Testis (tissue), 2 donors: ENCODE measurements around the gene ZBTB20.

Source experiments
- POLR2A ChIP-seq: fragments of 450-650 bp; IDR thresholded peaks from one replicate; pipeline ENCODE4 v1.6.1; 2017; ENCODE audit warnings: antibody characterized with exemption, mild to moderate bottlenecking, moderate library complexity
- TF ChIP-seq, protein P1 (sequence below), 3 experiments: fragments of 450-650 bp in 2 of 3; fragments of 200-600 bp in 1 of 3; sonication (generic) in 1 of 3; IDR thresholded peaks; one replicate each; pipeline ENCODE4 v1.5.1; 2016 to 2019; ENCODE audit warnings: antibody characterized with exemption in 3 of 3, mild to moderate bottlenecking in 2 of 3, moderate library complexity in 1 of 3

DNA sequence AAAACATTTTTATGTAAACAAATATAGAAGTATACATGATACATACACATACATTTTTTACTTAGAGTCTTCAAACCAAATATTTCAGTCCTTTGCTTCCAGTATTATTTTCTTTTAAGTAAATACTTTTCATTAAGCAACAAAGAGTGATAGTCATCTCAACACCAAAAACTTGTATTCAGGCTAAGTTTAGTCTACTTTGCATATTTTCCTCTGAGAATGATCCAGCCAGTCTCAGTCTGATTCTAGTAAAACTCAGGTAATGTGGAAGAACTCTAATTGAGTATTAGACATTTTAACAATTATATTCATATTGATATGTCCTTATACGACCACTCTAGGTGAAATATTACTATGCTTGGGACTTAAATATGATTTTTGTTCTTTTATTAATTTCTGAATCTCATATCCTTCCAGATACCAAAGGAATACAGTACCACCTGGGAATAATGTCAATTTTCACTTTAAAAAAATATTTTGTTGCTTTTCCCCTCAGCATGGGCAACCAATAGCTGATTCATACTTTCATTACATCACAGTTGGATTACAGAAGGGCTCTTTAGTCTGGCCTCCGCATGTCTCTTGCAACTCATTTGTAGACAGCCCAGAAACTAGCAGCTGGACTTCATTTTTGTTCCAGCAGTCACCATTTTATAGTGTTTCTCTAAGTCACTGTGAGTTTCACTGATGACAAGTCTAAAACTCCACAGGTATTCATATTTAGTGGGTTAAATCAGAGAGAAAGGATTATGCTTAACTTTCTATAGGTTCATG, 390.4 kb downstream of the ZBTB20 start:
- TF ChIP-seq, protein P1, sequence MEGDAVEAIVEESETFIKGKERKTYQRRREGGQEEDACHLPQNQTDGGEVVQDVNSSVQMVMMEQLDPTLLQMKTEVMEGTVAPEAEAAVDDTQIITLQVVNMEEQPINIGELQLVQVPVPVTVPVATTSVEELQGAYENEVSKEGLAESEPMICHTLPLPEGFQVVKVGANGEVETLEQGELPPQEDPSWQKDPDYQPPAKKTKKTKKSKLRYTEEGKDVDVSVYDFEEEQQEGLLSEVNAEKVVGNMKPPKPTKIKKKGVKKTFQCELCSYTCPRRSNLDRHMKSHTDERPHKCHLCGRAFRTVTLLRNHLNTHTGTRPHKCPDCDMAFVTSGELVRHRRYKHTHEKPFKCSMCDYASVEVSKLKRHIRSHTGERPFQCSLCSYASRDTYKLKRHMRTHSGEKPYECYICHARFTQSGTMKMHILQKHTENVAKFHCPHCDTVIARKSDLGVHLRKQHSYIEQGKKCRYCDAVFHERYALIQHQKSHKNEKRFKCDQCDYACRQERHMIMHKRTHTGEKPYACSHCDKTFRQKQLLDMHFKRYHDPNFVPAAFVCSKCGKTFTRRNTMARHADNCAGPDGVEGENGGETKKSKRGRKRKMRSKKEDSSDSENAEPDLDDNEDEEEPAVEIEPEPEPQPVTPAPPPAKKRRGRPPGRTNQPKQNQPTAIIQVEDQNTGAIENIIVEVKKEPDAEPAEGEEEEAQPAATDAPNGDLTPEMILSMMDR (IDR thresholded peaks at IDR 0.05) = no peak
- TF ChIP-seq POLR2A = no peak
